Measurements from ENCODE around the gene TSPAN11. TPM values are rescaled to one million over a fixed set of nuclear protein-coding genes. Genes with fewer than 3 reads are reported as not detected.

TSPAN11 gene
- polyA plus RNA-seq, 2 of the 4 experiments (the other 2 are of a cell fraction): 0.01 to 0.06 TPM

- no peak for FAIRE-seq
Observed at GRCh38 chr12:30969006-30969405, 42.5 kb downstream of the TSPAN11 start.

GRCh38 chr12:30969606-30970395, 43.3 kb downstream of the TSPAN11 start:
- POLR2A ChIA-PET: no interaction called here
- TF ChIP-seq NR3C1 (IDR thresholded peaks at IDR 0.05) (no peak), MAX (IDR thresholded peaks at IDR 0.05) (no peak), GATA3 (IDR thresholded peaks at IDR 0.05; ENCODE audit: borderline replicate concordance) (no peak), CHD4 (IDR thresholded peaks at IDR 0.05; ENCODE audit: borderline replicate concordance) (no peak), ESRRA (IDR thresholded peaks at IDR 0.05; ENCODE audit: borderline replicate concordance, low read length) (no peak), ZC3H11A (IDR thresholded peaks at IDR 0.05) (no peak), ATOH8 (CRISPR knock-in tag; IDR thresholded peaks at IDR 0.05; ENCODE audit: low read depth) (no peak), RARB (CRISPR knock-in tag; IDR thresholded peaks at IDR 0.05) (no peak), HEYL (CRISPR knock-in tag; IDR thresholded peaks at IDR 0.05) (no peak), ZSCAN20 (CRISPR knock-in tag; IDR thresholded peaks at IDR 0.05) (no peak), HMGXB4 (CRISPR knock-in tag; IDR thresholded peaks at IDR 0.05; ENCODE audit: borderline replicate concordance) (no peak)
- CTCF ChIA-PET: interaction anchor here (1.5 to 10.4 kb wide), 2 partner anchors 14 to 122 kb away, joined by 7 to 70 read pairs; no protein-coding TSS in a partner anchor
- no peak for DNase-seq (ENCODE audit: low read depth in 1 of 2, low spot score in 1 of 2)
- Histone ChIP-seq H3K9me3 (no peaks in the 10 kb centered on the region), H3K27ac (no peak overlapping the region), H3K4me1 (no peaks in the 10 kb centered on the region), H3K4me3 (no peak overlapping the region), H3K4me2 (no peak overlapping the region)
- FAIRE-seq: no peak
- no peak for ATAC-seq
- WGBS (ENCODE audit: missing lambda C conversion rate): 37% methylated on average over 5 of the region's 5 CpGs

More at GRCh38 chr12:30969006-30969405, 42.5 kb downstream of the TSPAN11 start:
- Histone ChIP-seq H3K4me3 (no peak overlapping the region), H3K9me3 (no peaks in the 10 kb centered on the region), H3K4me2 (no peak overlapping the region), H3K27ac (no peak overlapping the region), H3K4me1 (no peaks in the 10 kb centered on the region)
- no peak for DNase-seq (ENCODE audit: low read depth in 1 of 2, low spot score in 1 of 2)
- WGBS (ENCODE audit: missing lambda C conversion rate): 56% methylated on average over 3 of the region's 3 CpGs
- POLR2A ChIA-PET: no interaction called here
- CTCF ChIA-PET: interaction anchor here (1.1 to 10.4 kb wide), 3 partner anchors 15 to 123 kb away, joined by 3 to 70 read pairs (median 7); no protein-coding TSS in a partner anchor
- ATAC-seq: no peak
- TF ChIP-seq TFCP2L1 (CRISPR knock-in tag; IDR thresholded peaks at IDR 0.05) (no peak), E2F6 (IDR thresholded peaks at IDR 0.05; ENCODE audit: borderline replicate concordance, low read depth) (no peak), RCOR1 (IDR thresholded peaks at IDR 0.05; ENCODE audit: low read depth, low read length) (no peak), USF2 (IDR thresholded peaks at IDR 0.05) (no peak), CBX2 (IDR thresholded peaks at IDR 0.05; ENCODE audit: borderline replicate concordance, low read depth) (no peak)

- CTCF ChIA-PET: interaction anchor here (1.0 to 10.4 kb wide), 3 partner anchors 14 to 123 kb away, joined by 3 to 70 read pairs (median 4); no protein-coding TSS in a partner anchor
- TF ChIP-seq NR3C1 (IDR thresholded peaks at IDR 0.05) (no peak), REST (IDR thresholded peaks at IDR 0.05) (no peak), BCL3 (IDR thresholded peaks at IDR 0.05) (no peak), CTCF (IDR thresholded peaks at IDR 0.05) (no peak), CHD4 (IDR thresholded peaks at IDR 0.05; ENCODE audit: borderline replicate concordance) (no peak)
Observed at GRCh38 chr12:30970559-30971197, 44.1 kb downstream of the TSPAN11 start.

More at GRCh38 chr12:30970559-30971197, 44.1 kb downstream of the TSPAN11 start:
- ATAC-seq (no peak), DNase-seq (ENCODE audit: low read depth in 1 of 2, low spot score in 1 of 2) (no peak), FAIRE-seq (no peak)
- no peaks in the 10 kb centered on the region for H3K4me1 ChIP-seq
- POLR2A ChIA-PET: no interaction called here
- no peak overlapping the region for H3K4me2 ChIP-seq
- no peak overlapping the region for H3K27ac ChIP-seq
- no peak overlapping the region for H3K4me3 ChIP-seq
- no peaks in the 10 kb centered on the region for H3K9me3 ChIP-seq
- 37% methylated on average over 7 of the region's 7 CpGs for WGBS (ENCODE audit: missing lambda C conversion rate)

Data from A549 (cell line).